GM12878 (cell line): ENCODE data around the gene CHTOP. TPM values are rescaled to one million over a fixed set of nuclear protein-coding genes. Genes with fewer than 3 reads are reported as not detected.
A peak's percentile ranks its signal among the peaks of the same experiment; 100 is the strongest.

Source experiments
- ATF2 ChIP-seq: IDR thresholded peaks from 2 replicates; pipeline ENCODE4 v1.6.1; 2012; ENCODE audit warnings: low read length, inconsistent platforms
- DPF2 ChIP-seq: fragments of 450-650 bp; IDR thresholded peaks from 2 replicates; pipeline ENCODE4 v1.6.1; 2017; ENCODE audit warnings: mild to moderate bottlenecking
- E2F4 ChIP-seq: IDR thresholded peaks from 2 replicates; pipeline ENCODE4 v1.6.1; 2012; ENCODE audit warnings: low read depth, low read length, improper control_type of control experiment
- EP300 ChIP-seq, 2 experiments: fragments of 150-350 bp in 1 of 2; IDR thresholded peaks; 2 replicates each; pipeline ENCODE4 v1.6.1; 2011 to 2012; ENCODE audit warnings: low read depth in 2 of 2, low read length in 2 of 2, borderline replicate concordance in 1 of 2, improper control_type of control experiment in 1 of 2, inconsistent platforms in 1 of 2; ENCODE audit not compliant: control insufficient read depth in 1 of 2
- FOXM1 ChIP-seq: IDR thresholded peaks from 2 replicates; pipeline ENCODE4 v1.6.1; 2012; ENCODE audit warnings: low read depth, mild to moderate bottlenecking, inconsistent platforms, low read length, moderate library complexity
- HDAC6 ChIP-seq: fragments of 200-600 bp; sonication (generic); IDR thresholded peaks from one replicate; pipeline ENCODE4 v1.8.0; 2017; ENCODE audit warnings: antibody characterized with exemption; ENCODE audit not compliant: unreplicated experiment
- IKZF1 ChIP-seq: fragments of 450-650 bp; conservative IDR thresholded peaks from 2 replicates; pipeline ENCODE4 v1.6.1; 2017; ENCODE audit warnings: antibody characterized with exemption, mild to moderate bottlenecking
- IKZF2 ChIP-seq, 2 experiments: fragments of 450-650 bp; IDR thresholded peaks; 2 replicates each; pipeline ENCODE4 v1.6.1; 2017; ENCODE audit warnings: mild to moderate bottlenecking in 2 of 2, moderate library complexity in 2 of 2
- MXI1 ChIP-seq: fragments of 150-350 bp; IDR thresholded peaks from 2 replicates; pipeline ENCODE4 v1.6.1; 2011; ENCODE audit warnings: low read depth, mild to moderate bottlenecking, inconsistent platforms, low read length, improper control_type of control experiment
- MYC ChIP-seq: IDR thresholded peaks from 2 replicates; pipeline ENCODE4 v1.6.1; 2011; ENCODE audit warnings: mild to moderate bottlenecking, low read length, moderate library complexity, inconsistent platforms; ENCODE audit not compliant: insufficient read depth, insufficient replicate concordance, insufficient read length, severe bottlenecking
- NBN ChIP-seq: fragments of 450-650 bp; IDR thresholded peaks from 2 replicates; pipeline ENCODE4 v1.6.1; 2016
- POLR2AphosphoS5 ChIP-seq: IDR thresholded peaks from 2 replicates; pipeline ENCODE4 v1.6.1; 2011; ENCODE audit warnings: mild to moderate bottlenecking, low read length, inconsistent platforms
- RAD21 ChIP-seq: IDR thresholded peaks from 2 replicates; pipeline ENCODE4 v1.6.1; 2011; ENCODE audit warnings: mild to moderate bottlenecking, low read depth, low read length, moderate library complexity; ENCODE audit not compliant: insufficient read depth
- SMARCA5 ChIP-seq: fragments of 450-650 bp; IDR thresholded peaks from 2 replicates; pipeline ENCODE4 v1.6.1; 2017; ENCODE audit warnings: mild to moderate bottlenecking
- TBL1XR1 ChIP-seq: IDR thresholded peaks from 2 replicates; pipeline ENCODE4 v1.6.1; 2012; ENCODE audit warnings: low read depth, low read length, improper control_type of control experiment
- YY1 ChIP-seq: IDR thresholded peaks from 2 replicates; pipeline ENCODE4 v1.6.1; 2011; ENCODE audit warnings: low read depth, mild to moderate bottlenecking, low read length
- ZBTB40 ChIP-seq: fragments of 450-650 bp; IDR thresholded peaks from 2 replicates; pipeline ENCODE4 v1.6.1; 2016; ENCODE audit warnings: mild to moderate bottlenecking, moderate library complexity, borderline replicate concordance
- ZNF217 ChIP-seq: fragments of 450-650 bp; IDR thresholded peaks from 2 replicates; pipeline ENCODE4 v1.6.1; 2017; ENCODE audit warnings: antibody characterized with exemption, mild to moderate bottlenecking
- ZNF622 ChIP-seq: fragments of 450-650 bp; IDR thresholded peaks from 2 replicates; pipeline ENCODE4 v1.6.1; 2017; ENCODE audit warnings: mild to moderate bottlenecking, inconsistent platforms
- polyA plus RNA-seq, 11 experiments: library from polyadenylated mRNA; depleted of rRNA in 4 of 11; unstranded in 6 of 11; stranded (reverse) in 5 of 11; fragments of >200 nt; fragmentation: Nextera tagmentation in 4 of 11; fragmentation: Illumina TruSeq in 1 of 11; extraction: Ambion mirVana in 4 of 11; extraction: Trizol in 1 of 11; gene quantifications; 1 replicate in 1 of 11; 2 replicates in 10 of 11; pipeline versions ENCODE4 v1.2.1 to v1.2.3, GENCODE V29; 2011 to 2016; ENCODE audit warnings: inconsistent platforms in 2 of 11, missing spikeins in 2 of 11, low read depth in 1 of 11
- total RNA-seq, 4 experiments: library from RNA; depleted of rRNA in 3 of 4; stranded (reverse); fragments of >200 nt in 3 of 4; fragmentation: Illumina TruSeq in 1 of 4; extraction: Trizol in 1 of 4; gene quantifications; 2 replicates each; pipeline versions ENCODE4 v1.2.1 to v1.2.3, GENCODE V29; 2013 to 2021

CHTOP gene
- total and polyA plus RNA-seq, 10 of the 15 experiments (the other 5 are each of a cell fraction or from before 2014, with no cell fraction given), result 8.4 to 93.8 (median 52.3) TPM

DNA sequence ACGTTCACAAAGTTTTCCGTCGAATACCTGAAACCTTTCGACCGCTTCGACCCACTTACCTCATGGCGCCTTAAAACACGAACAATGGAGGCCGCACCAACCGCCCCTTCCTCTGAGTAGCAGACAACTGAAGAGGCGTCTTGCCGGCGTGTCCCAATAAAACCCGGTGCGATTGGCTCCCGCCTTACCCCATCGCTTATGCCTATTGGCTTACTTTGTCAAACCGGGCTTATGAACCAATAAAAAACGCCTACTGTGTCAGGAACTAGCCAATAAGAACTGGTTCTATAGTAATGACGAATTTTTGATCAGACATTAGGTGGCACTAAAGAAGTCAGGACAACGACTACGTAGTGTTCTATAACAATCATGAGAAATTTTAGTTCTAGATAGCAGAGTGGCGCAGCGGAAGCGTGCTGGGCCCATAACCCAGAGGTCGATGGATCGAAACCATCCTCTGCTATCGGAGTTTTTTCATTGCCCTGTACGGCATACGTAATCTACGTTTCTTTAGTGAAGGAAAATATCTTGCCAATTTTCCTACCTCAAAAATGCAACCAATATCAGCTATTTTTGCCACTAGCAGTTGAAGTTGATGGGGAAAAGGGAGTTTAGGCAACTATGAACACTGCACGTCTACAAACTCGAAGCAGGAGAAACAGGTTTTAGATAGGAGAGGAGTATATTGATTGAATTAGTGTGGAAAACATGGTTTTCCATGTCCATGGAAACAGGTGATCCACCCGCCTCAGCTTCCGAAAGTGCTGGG is 37.2 kb downstream of the CHTOP start, which contains the start of gene ILF2 (continued):
- 0 out of 2 replicates have a peak, but pooled peaks have one; percentile 36 for TF ChIP-seq DPF2
- peak; percentile 91 for TF ChIP-seq YY1
- peak; percentile 92 for TF ChIP-seq IKZF2 (IDR thresholded peaks at IDR 0.05)
- 0 out of 2 replicates have a peak, but pooled peaks have one; percentile 57 for TF ChIP-seq E2F4
- peak; percentile 89 for TF ChIP-seq ZBTB40
- peak; percentile 87 for TF ChIP-seq ATF2
- TF ChIP-seq RAD21, result no peak
- peak; percentile 59; the same call in 1 of the 2 replicates for TF ChIP-seq FOXM1
- TF ChIP-seq EP300 (IDR thresholded peaks at IDR 0.05; ENCODE audit: borderline replicate concordance in 1 of 2, control insufficient read depth in 1 of 2, low read depth in 2 of 2, low read length in 2 of 2), result peak in 1 of 2 experiments; percentile 83; a peak in 1 of 4 replicates
- peak; percentile 94 for TF ChIP-seq IKZF1
- TF ChIP-seq MYC, result peak; percentile 55
- peak; percentile 83; the same call in 1 of the 2 replicates for TF ChIP-seq MXI1
- TF ChIP-seq HDAC6, result peak; percentile 77
- no peak; the same call in 1 of the 2 replicates for TF ChIP-seq ZNF217
- no peak for TF ChIP-seq ZNF622
- peak; percentile 95 for TF ChIP-seq TBL1XR1
- peak; percentile 70 for TF ChIP-seq NBN
- TF ChIP-seq POLR2AphosphoS5, result peak; percentile 95
- peak; percentile 67; the same call in 1 of the 2 replicates for TF ChIP-seq SMARCA5
